Heart right ventricle (tissue), 16 donors: ENCODE data around the gene LPP. TPM values are rescaled to one million over a fixed set of nuclear protein-coding genes. Genes with fewer than 3 reads are reported as not detected.

Experiments used
- ATAC-seq, 8 donors: fragments of 200-7000 bp; cut with Tn5 transposase; one replicate each; pipeline ENCODE4 v1.9.1; 2020; ENCODE audit warnings: mild to moderate bottlenecking in 8 of 8, moderate library complexity in 8 of 8, moderate number of reproducible peaks in 1 of 8
- DNase-seq, 2 donors: peaks; one replicate each; pipeline ENCODE4 v3.0.0-alpha.2; 2020
- H3K27ac ChIP-seq, 10 donors: fragments of 200-600 bp; sonication (generic) in 2 of 10; one replicate each; pipeline versions ENCODE4 v1.5.0 to v1.8.0; 2020 to 2022; ENCODE audit warnings: mild to moderate bottlenecking in 3 of 10
- H3K27me3 ChIP-seq, 7 donors: fragments of 200-600 bp; one replicate each; pipeline ENCODE4 v1.8.0; 2021 to 2022; ENCODE audit warnings: mild to moderate bottlenecking in 2 of 7
- H3K36me3 ChIP-seq, 9 donors: fragments of 200-600 bp; sonication (generic) in 1 of 9; one replicate each; pipeline versions ENCODE4 v1.5.0 to v1.8.0; 2020 to 2022; ENCODE audit warnings: mild to moderate bottlenecking in 2 of 9
- H3K4me1 ChIP-seq, 9 donors: fragments of 200-600 bp; sonication (generic) in 1 of 9; one replicate each; pipeline versions ENCODE4 v1.5.0 to v1.8.0; 2020 to 2022; ENCODE audit warnings: mild to moderate bottlenecking in 4 of 9
- H3K4me3 ChIP-seq, 10 donors: fragments of 200-600 bp; sonication (generic) in 2 of 10; one replicate each; pipeline versions ENCODE4 v1.5.0 to v1.8.0; 2020 to 2022; ENCODE audit warnings: mild to moderate bottlenecking in 7 of 10, moderate library complexity in 2 of 10
- H3K9me3 ChIP-seq, 11 donors: fragments of 200-600 bp in 10 of 11; sonication (generic) in 2 of 11; one replicate each; pipeline versions ENCODE4 v1.5.0 to v1.8.0; 2013 to 2022; ENCODE audit warnings: mild to moderate bottlenecking in 2 of 11, control low read depth in 1 of 11, moderate library complexity in 1 of 11
- WGBS, 2 donors: extraction: QIAGEN DNeasy Blood & Tissue Kit; methylation state at CpG; one replicate each; pipeline ENCODE4 v1.1.7; 2013; ENCODE audit warnings: inconsistent platforms in 1 of 2; 5-methylcytosine and 5-hydroxymethylcytosine counted together
- intact Hi-C, 10 donors: fragments of 100-400 bp; cut with DNase I; formaldehyde crosslinking; loops; one replicate each; pipeline versions ENCODE4 v1.11.1 to v1.14.2; 2022
- polyA plus RNA-seq, 2 donors: library from polyadenylated mRNA; stranded (reverse); fragments of 200-250 nt; gene quantifications; one replicate each; pipeline ENCODE4 v1.2.3, GENCODE V29; 2013
- total RNA-seq, 10 donors: library from RNA; stranded (reverse); fragmentation: NEBNext Ultra II Directional in 3 of 10; extraction: Animal tissue kit (Norgen Biotek cat#: 25700) in 3 of 10; gene quantifications; one replicate each; pipeline versions ENCODE4 v1.2.1 to v1.2.4, GENCODE V29; 2021 to 2023
- TF ChIP-seq, protein P1 (sequence below), 9 donors: fragments of 200-600 bp; sonication (generic) in 2 of 9; IDR thresholded peaks; one replicate each; pipeline versions ENCODE4 v1.5.0 to v1.8.0; 2021 to 2022; ENCODE audit warnings: antibody characterized with exemption in 9 of 9, mild to moderate bottlenecking in 5 of 9, moderate library complexity in 1 of 9
- donor health status: Arrhythmogenic right ventricular cardiomyopathy.
- donor health status: ischemic (EF 13 %, LVEDD 7.1; RV severe dilation, severe dysfunction).
- donor health status: healthy with polysubstance abuse.
- donor health status: DM: no; HTN: yes; CAD: no.
- donor health status: DM: no; HTN: no; CAD: no.
- donor health status: ischemic (EF 25% LVEDD 6.9; RV normal size, moderate dysfunction).
- donor health status: ischemic (EF 25% LVEDD 5.7; RV mildly dilated, moderate dysfunction).
- donor health status: healthy.
- donor health status: DM: yes; HTN: yes; CAD: no.
- donor health status: Ischemic cardiomyopathy.
- donor health status: ischemic (EF 35%, LVEDD 5.7; RV mildly dilated, moderate dysfunction).
- donor health status: nonischemic (EF 11% LVEDD 7.7; RV severe dilation, severe dysfunction).
- donor health status: DM: yes; HTN: yes; CAD: no.
- donor health status: PGD.
- donor health status: ischemic (EF 29% LVEDD 5.4; RV normal size, mild dysfunction).
- donor health status: nonischemic (EF 23%, LVEDD 6.1; RV moderate dilation, normal function).

LPP gene
- total and polyA plus RNA-seq, 12 donors: 8.5 to 188 (median 140) TPM

GRCh38 chr3:188691665-188692064 lies 537.7 kb downstream of the LPP start:
- ATAC-seq (peak in 1 of 8 donors; percentile 62), DNase-seq (no peak)
- 39 to 73% methylated on average over 1 of the region's 1 CpG for WGBS, 2 donors
- Histone ChIP-seq H3K27ac (no peak overlapping the region), H3K9me3 (no peaks in the 10 kb centered on the region), H3K36me3 (no peaks in the 10 kb centered on the region), H3K27me3 (no peaks in the 10 kb centered on the region), H3K4me1 (peaks cover 8 to 44% (median 30%) of the 10 kb centered on the region in 9 donors), H3K4me3 (no peak overlapping the region)
- TF ChIP-seq, protein P1, sequence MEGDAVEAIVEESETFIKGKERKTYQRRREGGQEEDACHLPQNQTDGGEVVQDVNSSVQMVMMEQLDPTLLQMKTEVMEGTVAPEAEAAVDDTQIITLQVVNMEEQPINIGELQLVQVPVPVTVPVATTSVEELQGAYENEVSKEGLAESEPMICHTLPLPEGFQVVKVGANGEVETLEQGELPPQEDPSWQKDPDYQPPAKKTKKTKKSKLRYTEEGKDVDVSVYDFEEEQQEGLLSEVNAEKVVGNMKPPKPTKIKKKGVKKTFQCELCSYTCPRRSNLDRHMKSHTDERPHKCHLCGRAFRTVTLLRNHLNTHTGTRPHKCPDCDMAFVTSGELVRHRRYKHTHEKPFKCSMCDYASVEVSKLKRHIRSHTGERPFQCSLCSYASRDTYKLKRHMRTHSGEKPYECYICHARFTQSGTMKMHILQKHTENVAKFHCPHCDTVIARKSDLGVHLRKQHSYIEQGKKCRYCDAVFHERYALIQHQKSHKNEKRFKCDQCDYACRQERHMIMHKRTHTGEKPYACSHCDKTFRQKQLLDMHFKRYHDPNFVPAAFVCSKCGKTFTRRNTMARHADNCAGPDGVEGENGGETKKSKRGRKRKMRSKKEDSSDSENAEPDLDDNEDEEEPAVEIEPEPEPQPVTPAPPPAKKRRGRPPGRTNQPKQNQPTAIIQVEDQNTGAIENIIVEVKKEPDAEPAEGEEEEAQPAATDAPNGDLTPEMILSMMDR (IDR thresholded peaks at IDR 0.05): no peak
- intact Hi-C loops: no loop called here

- H3K36me3 ChIP-seq: no peaks in the 10 kb centered on the region
- no peak overlapping the region for H3K4me3 ChIP-seq
- 88 to 94% methylated on average over 2 of the region's 2 CpGs for WGBS, 2 donors
- no peaks in the 10 kb centered on the region for H3K27me3 ChIP-seq
- intact Hi-C loops: no loop called here
- H3K4me1 ChIP-seq: peaks cover 8 to 35% (median 23%) of the 10 kb centered on the region in 9 donors
- no peaks in the 10 kb centered on the region for H3K9me3 ChIP-seq
- ATAC-seq: no peak
- TF ChIP-seq, protein P1 (IDR thresholded peaks at IDR 0.05): no peak
- H3K27ac ChIP-seq: no peak overlapping the region
- DNase-seq: no peak
Observed at GRCh38 chr3:188692700-188693099, 538.7 kb downstream of the LPP start.

- WGBS, 2 donors: 73% methylated on average over 7 of the region's 7 CpGs
- Histone ChIP-seq H3K36me3 (no peaks in the 10 kb centered on the region), H3K4me3 (no peak overlapping the region), H3K9me3 (no peaks in the 10 kb centered on the region), H3K4me1 (peaks cover 8 to 28% (median 18%) of the 10 kb centered on the region in 9 donors), H3K27me3 (no peaks in the 10 kb centered on the region), H3K27ac (no peak overlapping the region)
- ATAC-seq: no peak
- DNase-seq: no peak
- TF ChIP-seq, protein P1 (IDR thresholded peaks at IDR 0.05): no peak
- intact Hi-C loops: no loop called here
Observed at GRCh38 chr3:188693435-188693834, 539.5 kb downstream of the LPP start.

- H3K4me3 ChIP-seq: no peak overlapping the region
- 94 to 95% methylated on average over 5 of the region's 5 CpGs for WGBS, 2 donors
- DNase-seq (no peak), ATAC-seq (no peak)
- TF ChIP-seq, protein P1 (IDR thresholded peaks at IDR 0.05): no peak
- H3K36me3 ChIP-seq: no peaks in the 10 kb centered on the region
- peaks cover 0 to 13% (median 2%) of the 10 kb centered on the region in 9 donors for H3K4me1 ChIP-seq
- H3K27me3 ChIP-seq: no peaks in the 10 kb centered on the region
- no peak overlapping the region for H3K27ac ChIP-seq
- no peaks in the 10 kb centered on the region for H3K9me3 ChIP-seq
- intact Hi-C loops: no loop called here
Observed at GRCh38 chr3:188695241-188695640, 541.3 kb downstream of the LPP start.
